GM23248 (cell line): ENCODE measurements around the gene OR2T11. TPM values are rescaled to one million over a fixed set of nuclear protein-coding genes. Genes with fewer than 3 reads are reported as not detected.
"Not testable (repeated sequence)": the region's sequence is repeated elsewhere in the genome, so short reads cannot be mapped to it uniquely, and the experiment has no call there.

Experiments
- DNase-seq: peaks from one replicate; pipeline ENCODE4 v3.0.0-alpha.2; 2015
- H2AFZ ChIP-seq: fragments of 200-600 bp; sonication (generic); 2 replicates; pipeline ENCODE4 v1.6.1; 2016; ENCODE audit warnings: antibody characterized with exemption
- H3F3A ChIP-seq: fragments of 200-600 bp; sonication (generic); 2 replicates; pipeline ENCODE4 v1.6.1; 2016; ENCODE audit warnings: mild to moderate bottlenecking, antibody characterized with exemption, mixed run types; ENCODE audit not compliant: insufficient read depth
- H3K27ac ChIP-seq: fragments of 200-600 bp; sonication (generic); 2 replicates; pipeline ENCODE4 v1.5.1; 2016; ENCODE audit warnings: mild to moderate bottlenecking
- H3K27me3 ChIP-seq: fragments of 200-600 bp; sonication (generic); replicated peaks from 2 replicates; pipeline ENCODE4 v1.6.1; 2016; ENCODE audit warnings: mild to moderate bottlenecking; ENCODE audit not compliant: insufficient read depth
- H3K36me3 ChIP-seq: fragments of 200-600 bp; sonication (generic); 2 replicates; pipeline ENCODE4 v1.6.1; 2016; ENCODE audit warnings: low read depth, mild to moderate bottlenecking
- H3K4me1 ChIP-seq: fragments of 200-600 bp; sonication (generic); 2 replicates; pipeline ENCODE4 v1.6.1; 2016; ENCODE audit warnings: mild to moderate bottlenecking; ENCODE audit not compliant: insufficient read depth
- H3K4me2 ChIP-seq: fragments of 200-600 bp; sonication (generic); one replicate; pipeline ENCODE4 v1.6.1; 2016; ENCODE audit warnings: mild to moderate bottlenecking; ENCODE audit not compliant: unreplicated experiment
- H3K4me3 ChIP-seq: fragments of 200-600 bp; sonication (generic); 2 replicates; pipeline ENCODE4 v1.5.1; 2016; ENCODE audit warnings: mild to moderate bottlenecking
- H3K79me2 ChIP-seq: fragments of 200-600 bp; sonication (generic); 2 replicates; pipeline ENCODE4 v1.6.1; 2016; ENCODE audit warnings: mild to moderate bottlenecking; ENCODE audit not compliant: insufficient read depth
- H3K9ac ChIP-seq: fragments of 200-600 bp; sonication (generic); 2 replicates; pipeline ENCODE4 v1.6.1; 2016; ENCODE audit warnings: mild to moderate bottlenecking
- H3K9me2 ChIP-seq: fragments of 200-600 bp; sonication (generic); 2 replicates; pipeline ENCODE4 v1.6.1; 2016; ENCODE audit warnings: mixed run types, mild to moderate bottlenecking, moderate library complexity; ENCODE audit not compliant: insufficient read depth
- H3K9me3 ChIP-seq: fragments of 200-600 bp; sonication (generic); one replicate; pipeline ENCODE4 v1.6.1; 2017; ENCODE audit warnings: low read depth
- H4K20me1 ChIP-seq: fragments of 200-600 bp; sonication (generic); 2 replicates; pipeline ENCODE4 v1.6.0; 2016; ENCODE audit not compliant: insufficient read depth
- EZH2 ChIP-seq: fragments of 200-600 bp; sonication (generic); IDR thresholded peaks from 2 replicates; pipeline ENCODE4 v1.6.1; 2018; ENCODE audit warnings: antibody characterized with exemption, mild to moderate bottlenecking; ENCODE audit not compliant: insufficient read depth, poor library complexity, severe bottlenecking
- EZH2phosphoT487 ChIP-seq: fragments of 200-600 bp; sonication (generic); IDR thresholded peaks from 2 replicates; pipeline ENCODE4 v1.6.1; 2018; ENCODE audit warnings: antibody characterized with exemption, moderate library complexity, mild to moderate bottlenecking, low read depth; ENCODE audit not compliant: insufficient read depth
- WGBS, 2 experiments: methylation state at CpG; one replicate each; pipeline ENCODE4 v1.1.6; 2015 to 2017; ENCODE audit warnings: low lambda C conversion rate in 2 of 2, low coverage in 1 of 2; ENCODE audit errors: missing lambda C conversion rate in 2 of 2; 5-methylcytosine and 5-hydroxymethylcytosine counted together
- in situ Hi-C: fragments of 300-500 bp; cut with MboI; formaldehyde crosslinking; loops from 2 replicates; pipeline ENCODE4 v1.15.0; 2020
- polyA plus RNA-seq: library from polyadenylated mRNA; unstranded; fragments of >200 nt; fragmentation: Nextera tagmentation; extraction: Ambion mirVana; gene quantifications from 2 replicates; pipeline ENCODE4 v1.2.1, GENCODE V29; 2016
- total RNA-seq: library from RNA; depleted of rRNA; stranded (reverse); fragments of >200 nt; shearing (Covaris generic); gene quantifications from 2 replicates; pipeline ENCODE4 v1.2.3, GENCODE V29; 2014; rRNA removed

The OR2T11 gene, protein sequence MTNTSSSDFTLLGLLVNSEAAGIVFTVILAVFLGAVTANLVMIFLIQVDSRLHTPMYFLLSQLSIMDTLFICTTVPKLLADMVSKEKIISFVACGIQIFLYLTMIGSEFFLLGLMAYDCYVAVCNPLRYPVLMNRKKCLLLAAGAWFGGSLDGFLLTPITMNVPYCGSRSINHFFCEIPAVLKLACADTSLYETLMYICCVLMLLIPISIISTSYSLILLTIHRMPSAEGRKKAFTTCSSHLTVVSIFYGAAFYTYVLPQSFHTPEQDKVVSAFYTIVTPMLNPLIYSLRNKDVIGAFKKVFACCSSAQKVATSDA
- total RNA-seq (not detected in 2 replicates), polyA plus RNA-seq (not detected in 2 replicates)

DNA sequence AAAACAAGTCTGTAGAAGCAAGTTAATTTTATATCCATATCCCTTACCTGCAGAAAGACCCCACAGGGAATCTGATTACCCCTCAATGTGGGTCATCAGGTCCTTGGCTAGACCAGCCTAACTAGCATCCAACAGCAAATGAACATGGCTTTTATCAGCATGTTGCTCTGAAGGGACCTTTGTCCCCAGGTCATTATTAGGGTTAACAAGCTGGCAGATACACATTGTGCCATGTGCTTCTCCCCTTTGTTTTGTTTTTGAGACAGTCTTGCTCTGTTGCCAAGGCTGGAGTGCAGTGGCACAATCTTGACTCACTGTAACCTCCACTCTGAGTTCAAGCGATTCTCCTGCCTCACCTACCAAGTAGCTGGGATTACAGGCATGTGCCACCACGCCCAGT lies at the start of gene OR2T11:
TSS of gene OR2T11 (minus strand) at position 101 of the 400 bp plus-strand sequence. CDS start 7,963 bp downstream, outside the sequence.
- H3K79me2 ChIP-seq, in situ Hi-C loops, H3K27ac ChIP-seq, H3K4me1 ChIP-seq, DNase-seq, H3K4me3 ChIP-seq, H3K27me3 ChIP-seq, H4K20me1 ChIP-seq, H3K9me2 ChIP-seq, H3K9ac ChIP-seq, H3K36me3 ChIP-seq, H3F3A ChIP-seq, H3K4me2 ChIP-seq, H2AFZ ChIP-seq, H3K9me3 ChIP-seq: not testable (repeated sequence)
- WGBS, 2 experiments, result no CpG with 5 or more reads among the region's 2 CpGs

- 26 to 34% methylated on average over 8 of the region's 8 CpGs for WGBS, 2 experiments
- Histone ChIP-seq H3K4me3 (no peak overlapping the region), H3K27me3 (no peaks in the 10 kb centered on the region), H3F3A (no peaks in the 10 kb centered on the region), H3K4me2 (no peak overlapping the region), H3K4me1 (no peaks in the 10 kb centered on the region), H2AFZ (no peak overlapping the region), H3K9me2 (no peaks in the 10 kb centered on the region), H3K36me3 (no peaks in the 10 kb centered on the region), H3K9me3 (no peaks in the 10 kb centered on the region), H3K27ac (no peak overlapping the region), H4K20me1 (no peaks in the 10 kb centered on the region), H3K79me2 (no peaks in the 10 kb centered on the region), H3K9ac (no peak overlapping the region)
- DNase-seq, result no peak
- in situ Hi-C loops, result no loop called here
- TF ChIP-seq EZH2 (no peak), EZH2phosphoT487 (no peak)
Observed at GRCh38 chr1:248681651-248682050, 46.8 kb upstream of the OR2T11 start.

GRCh38 chr1:248670003-248670402 lies 35.1 kb upstream of the OR2T11 start:
- no peaks in the 10 kb centered on the region for H3F3A ChIP-seq
- H3K9ac ChIP-seq, result no peak overlapping the region
- no peak overlapping the region for H3K4me3 ChIP-seq
- H3K9me3 ChIP-seq, result peaks cover 6% of the 10 kb centered on the region
- no peak for DNase-seq
- no peaks in the 10 kb centered on the region for H3K36me3 ChIP-seq
- H2AFZ ChIP-seq, result no peak overlapping the region
- in situ Hi-C loops, result no loop called here
- 15 to 18% methylated on average over 1 of the region's 1 CpG for WGBS, 2 experiments
- H3K79me2 ChIP-seq, result no peaks in the 10 kb centered on the region
- no peaks in the 10 kb centered on the region for H3K27me3 ChIP-seq
- no peak overlapping the region for H3K27ac ChIP-seq
- no peaks in the 10 kb centered on the region for H4K20me1 ChIP-seq
- no peak for TF ChIP-seq EZH2
- TF ChIP-seq EZH2phosphoT487, result no peak
- H3K4me1 ChIP-seq, result no peaks in the 10 kb centered on the region
- H3K4me2 ChIP-seq, result no peak overlapping the region
- H3K9me2 ChIP-seq, result no peaks in the 10 kb centered on the region

DNA sequence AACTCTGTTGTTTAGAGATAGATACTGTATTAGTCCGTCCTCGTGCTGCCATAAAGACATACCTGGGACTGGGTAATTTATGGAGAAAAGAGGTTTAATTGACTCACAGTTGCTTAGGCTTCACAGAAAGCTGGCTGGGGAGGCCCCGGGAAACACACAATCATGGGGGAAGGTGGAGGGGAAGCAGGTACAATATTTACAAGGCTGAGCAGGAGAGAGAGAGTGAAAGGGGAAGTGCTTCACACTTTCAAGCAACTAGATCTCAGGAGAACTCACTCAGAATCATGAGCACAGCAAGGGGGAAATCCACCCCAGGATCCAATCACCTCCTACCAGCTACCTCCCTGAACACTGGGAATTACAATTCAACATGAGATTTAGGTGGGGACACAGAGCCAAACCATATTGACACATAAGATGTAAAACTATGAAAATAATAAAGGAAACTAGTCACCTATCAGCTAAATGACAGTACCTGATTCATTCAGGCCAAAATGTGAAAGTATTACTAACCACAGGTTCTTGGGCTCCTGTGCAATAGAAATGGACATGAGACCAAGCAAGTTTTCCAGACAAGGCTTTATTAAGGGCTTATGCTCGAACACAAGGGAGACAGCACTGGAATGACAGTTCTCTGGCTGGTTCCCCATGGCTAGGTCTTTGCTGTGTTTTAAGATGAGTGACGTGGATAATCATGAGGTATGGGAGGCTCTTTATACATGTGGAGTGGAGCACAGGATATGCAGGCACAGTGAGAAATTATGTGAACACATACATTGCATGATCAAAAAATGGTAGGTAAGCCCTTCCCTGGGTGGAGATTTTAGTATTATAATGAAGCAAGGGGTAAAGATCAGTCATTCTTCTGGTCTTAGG lies 28.8 kb upstream of the OR2T11 start:
- H3K79me2 ChIP-seq, H3K36me3 ChIP-seq, H3K27me3 ChIP-seq, DNase-seq, H3K9me3 ChIP-seq, H2AFZ ChIP-seq, in situ Hi-C loops, H3K4me1 ChIP-seq, H3K4me3 ChIP-seq, H3F3A ChIP-seq, H3K27ac ChIP-seq, H3K9ac ChIP-seq, H3K4me2 ChIP-seq, H4K20me1 ChIP-seq, H3K9me2 ChIP-seq: not testable (repeated sequence)
- WGBS, 2 experiments, result 4 to 11% methylated on average over 5 of the region's 5 CpGs

- H3K9ac ChIP-seq, H3K27me3 ChIP-seq, H3F3A ChIP-seq, H3K36me3 ChIP-seq, H3K4me1 ChIP-seq, H3K9me2 ChIP-seq, H3K4me3 ChIP-seq, H3K27ac ChIP-seq, in situ Hi-C loops, H3K4me2 ChIP-seq, DNase-seq, H3K9me3 ChIP-seq, H2AFZ ChIP-seq, H4K20me1 ChIP-seq, H3K79me2 ChIP-seq: not testable (repeated sequence)
- 20 to 33% methylated on average over 6 of the region's 6 CpGs for WGBS, 2 experiments
Observed at GRCh38 chr1:248656797-248657196, 21.9 kb upstream of the OR2T11 start.

DNA sequence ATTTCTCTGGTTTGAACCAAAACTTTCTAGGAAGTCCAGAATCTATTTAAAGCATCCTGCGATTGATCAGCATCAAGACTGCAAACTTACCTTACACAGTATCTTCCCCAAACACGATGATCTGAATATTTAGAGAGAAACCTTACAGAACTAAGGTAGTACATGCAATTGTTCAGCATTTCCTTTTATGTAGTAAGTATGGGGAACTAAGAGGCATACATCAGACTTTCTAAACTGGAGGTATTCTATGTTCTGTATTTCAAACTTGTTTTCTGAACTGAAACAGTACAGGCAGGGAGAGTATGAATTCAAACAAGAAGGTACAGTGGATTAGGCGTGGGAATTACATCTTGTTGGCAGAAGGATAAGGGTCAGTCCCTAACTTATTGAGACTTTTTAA lies 20.5 kb upstream of the OR2T11 start, which contains the start of gene OR2T27:
TSS of gene OR2T27 (minus strand) at position 175 of the 400 bp plus-strand sequence. CDS start 4,644 bp downstream, outside the sequence.
- H3K36me3 ChIP-seq, H3K4me3 ChIP-seq, H3K27ac ChIP-seq, H3K4me2 ChIP-seq, H3K9me3 ChIP-seq, H4K20me1 ChIP-seq, H3K9me2 ChIP-seq, H3K4me1 ChIP-seq, H3K27me3 ChIP-seq, H2AFZ ChIP-seq, H3F3A ChIP-seq, in situ Hi-C loops, H3K79me2 ChIP-seq, H3K9ac ChIP-seq, DNase-seq: not testable (repeated sequence)
- 10 to 13% methylated on average over 1 to 2 of the region's 3 CpGs for WGBS, 2 experiments
